Measurements from ENCODE around the gene PIGU.

The PIGU gene

GRCh38 chr20:34567892-34568865 is 108.7 kb downstream of the PIGU start:
- no peaks in the 10 kb centered on the region for H3K9me3 ChIP-seq (ENCODE audit: low read depth, low read length)
- H3K9ac ChIP-seq (ENCODE audit: insufficient read length), result no peak overlapping the region
- H3K27ac ChIP-seq, result no peak overlapping the region
- no peak overlapping the region for H3K4me3 ChIP-seq
- no peak for DNase-seq (ENCODE audit: low read depth, low spot score)
- H3K36me3 ChIP-seq (ENCODE audit: insufficient read depth, low read length), result no peaks in the 10 kb centered on the region; the same call in 1 of the 2 replicates
- no peak for TF ChIP-seq EZH2 (IDR thresholded peaks at IDR 0.05)
- TF ChIP-seq POLR2AphosphoS5 (IDR thresholded peaks at IDR 0.05; ENCODE audit: borderline replicate concordance, low read depth, low read length), result no peak
- no peak for TF ChIP-seq FOXP2 (optimal IDR thresholded peaks at IDR 0.05; ENCODE audit: control extremely low read depth, extremely low read length, insufficient read depth)

GRCh38 chr20:34566978-34567891 is 109.7 kb downstream of the PIGU start:
- no peak for DNase-seq (ENCODE audit: low read depth, low spot score)
- TF ChIP-seq POLR2AphosphoS5 (IDR thresholded peaks at IDR 0.05; ENCODE audit: borderline replicate concordance, low read depth, low read length), result no peak
- no peak for TF ChIP-seq EZH2 (IDR thresholded peaks at IDR 0.05)
- no peak for TF ChIP-seq FOXP2 (optimal IDR thresholded peaks at IDR 0.05; ENCODE audit: control extremely low read depth, extremely low read length, insufficient read depth)
- no peak overlapping the region for H3K9ac ChIP-seq (ENCODE audit: insufficient read length)
- H3K36me3 ChIP-seq (ENCODE audit: insufficient read depth, low read length), result no peaks in the 10 kb centered on the region; the same call in 1 of the 2 replicates
- no peak overlapping the region for H3K4me3 ChIP-seq
- no peak overlapping the region for H3K27ac ChIP-seq
- H3K9me3 ChIP-seq (ENCODE audit: low read depth, low read length), result no peaks in the 10 kb centered on the region

- TF ChIP-seq EZH2 (IDR thresholded peaks at IDR 0.05), result no peak
- Histone ChIP-seq H3K4me3 (no peak overlapping the region), H3K9ac (ENCODE audit: insufficient read length) (no peak overlapping the region), H3K27ac (no peak overlapping the region), H3K9me3 (ENCODE audit: low read depth, low read length) (no peaks in the 10 kb centered on the region), H3K36me3 (ENCODE audit: insufficient read depth, low read length) (no peaks in the 10 kb centered on the region)
- no peak for DNase-seq (ENCODE audit: low read depth, low spot score)
Measured at GRCh38 chr20:34564833-34565232, 112.1 kb downstream of the PIGU start.

GRCh38 chr20:34562641-34563040 is 114.3 kb downstream of the PIGU start:
- Histone ChIP-seq H3K9ac (ENCODE audit: insufficient read length) (no peak overlapping the region), H3K36me3 (ENCODE audit: insufficient read depth, low read length) (no peaks in the 10 kb centered on the region), H3K27ac (no peak overlapping the region), H3K4me3 (no peak overlapping the region), H3K9me3 (ENCODE audit: low read depth, low read length) (no peaks in the 10 kb centered on the region)
- TF ChIP-seq POLR2AphosphoS5 (IDR thresholded peaks at IDR 0.05; ENCODE audit: borderline replicate concordance, low read depth, low read length), result no peak
- no peak for TF ChIP-seq EZH2 (IDR thresholded peaks at IDR 0.05)
- no peak for TF ChIP-seq FOXP2 (optimal IDR thresholded peaks at IDR 0.05; ENCODE audit: control extremely low read depth, extremely low read length, insufficient read depth)
- DNase-seq (ENCODE audit: low read depth, low spot score), result no peak

- TF ChIP-seq FOXP2 (optimal IDR thresholded peaks at IDR 0.05; ENCODE audit: control extremely low read depth, extremely low read length, insufficient read depth) (no peak), POLR2AphosphoS5 (IDR thresholded peaks at IDR 0.05; ENCODE audit: borderline replicate concordance, low read depth, low read length) (no peak)
- Histone ChIP-seq H3K9ac (ENCODE audit: insufficient read length) (no peak overlapping the region), H3K27ac (no peak overlapping the region), H3K36me3 (ENCODE audit: insufficient read depth, low read length) (no peaks in the 10 kb centered on the region), H3K4me3 (no peak overlapping the region), H3K9me3 (ENCODE audit: low read depth, low read length) (no peaks in the 10 kb centered on the region)
- DNase-seq (ENCODE audit: low read depth, low spot score), result no peak
Measured at GRCh38 chr20:34561661-34562060, 115.2 kb downstream of the PIGU start.

- Histone ChIP-seq H3K36me3 (ENCODE audit: insufficient read depth, low read length) (no peaks in the 10 kb centered on the region), H3K27ac (no peak overlapping the region), H3K4me3 (no peak overlapping the region), H3K9me3 (ENCODE audit: low read depth, low read length) (no peaks in the 10 kb centered on the region), H3K9ac (ENCODE audit: insufficient read length) (no peak overlapping the region)
- DNase-seq (ENCODE audit: low read depth, low spot score), result no peak
- no peak for TF ChIP-seq FOXP2 (optimal IDR thresholded peaks at IDR 0.05; ENCODE audit: control extremely low read depth, extremely low read length, insufficient read depth)
- TF ChIP-seq POLR2AphosphoS5 (IDR thresholded peaks at IDR 0.05; ENCODE audit: borderline replicate concordance, low read depth, low read length), result no peak
- no peak for TF ChIP-seq EZH2 (IDR thresholded peaks at IDR 0.05)
Measured at GRCh38 chr20:34560614-34561013, 116.3 kb downstream of the PIGU start.

- TF ChIP-seq POLR2AphosphoS5 (IDR thresholded peaks at IDR 0.05; ENCODE audit: borderline replicate concordance, low read depth, low read length) (no peak), EZH2 (IDR thresholded peaks at IDR 0.05) (no peak), FOXP2 (optimal IDR thresholded peaks at IDR 0.05; ENCODE audit: control extremely low read depth, extremely low read length, insufficient read depth) (no peak)
- no peak overlapping the region for H3K9ac ChIP-seq (ENCODE audit: insufficient read length)
- no peaks in the 10 kb centered on the region for H3K36me3 ChIP-seq (ENCODE audit: insufficient read depth, low read length)
- DNase-seq (ENCODE audit: low read depth, low spot score), result no peak
- H3K4me3 ChIP-seq, result no peak overlapping the region
- no peak overlapping the region for H3K27ac ChIP-seq
- no peaks in the 10 kb centered on the region for H3K9me3 ChIP-seq (ENCODE audit: low read depth, low read length)
Measured at GRCh38 chr20:34560141-34560523, 116.8 kb downstream of the PIGU start.
